LoVo (cell line): ENCODE measurements around the gene FNDC3A.
"Not testable (repeated sequence)": the region's sequence is repeated elsewhere in the genome, so short reads cannot be mapped to it uniquely, and the experiment has no call there.

Experiments
- DNase-seq: peaks from one replicate; pipeline ENCODE4 v3.0.0-alpha.2; 2016; ENCODE audit warnings: low spot score

The FNDC3A gene

DNA sequence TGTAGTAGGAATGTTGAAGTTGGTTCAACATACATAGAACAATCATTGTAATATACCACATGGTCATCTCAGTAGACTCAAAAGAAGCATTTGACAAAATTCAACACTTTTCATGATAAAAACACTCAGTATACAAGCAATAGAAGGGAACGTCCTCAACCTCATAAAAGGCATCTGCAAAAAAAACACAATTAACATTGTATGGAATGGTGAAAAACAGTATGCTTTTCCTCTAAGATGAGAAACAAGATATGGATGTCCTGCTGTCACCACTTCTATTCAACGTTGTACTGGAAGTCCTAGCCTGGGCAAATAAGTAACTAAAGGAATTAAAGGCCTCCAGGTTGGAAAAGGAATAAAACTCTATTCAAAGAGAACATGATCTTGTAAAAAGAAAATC, 54.5 kb downstream of the FNDC3A start:
- no peak for DNase-seq

DNA sequence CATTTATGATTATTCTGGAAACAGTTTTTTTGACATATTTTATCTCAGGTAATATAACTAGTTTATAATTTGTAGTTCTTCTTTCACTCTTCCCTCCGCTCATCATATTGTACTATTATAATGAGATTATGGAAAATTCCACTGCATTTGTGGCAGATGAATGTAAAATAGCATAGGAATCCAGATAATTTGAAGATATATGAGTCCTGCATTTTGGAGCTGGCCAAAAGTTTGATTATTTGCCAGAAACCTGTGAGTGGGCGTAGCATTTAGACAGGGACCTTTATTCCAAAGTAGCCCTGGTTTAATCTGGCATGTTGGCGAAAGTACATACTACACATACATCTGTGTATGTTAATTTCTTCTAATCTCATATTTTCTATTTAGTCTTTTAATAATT, 65.2 kb downstream of the FNDC3A start:
- DNase-seq = no peak

DNA sequence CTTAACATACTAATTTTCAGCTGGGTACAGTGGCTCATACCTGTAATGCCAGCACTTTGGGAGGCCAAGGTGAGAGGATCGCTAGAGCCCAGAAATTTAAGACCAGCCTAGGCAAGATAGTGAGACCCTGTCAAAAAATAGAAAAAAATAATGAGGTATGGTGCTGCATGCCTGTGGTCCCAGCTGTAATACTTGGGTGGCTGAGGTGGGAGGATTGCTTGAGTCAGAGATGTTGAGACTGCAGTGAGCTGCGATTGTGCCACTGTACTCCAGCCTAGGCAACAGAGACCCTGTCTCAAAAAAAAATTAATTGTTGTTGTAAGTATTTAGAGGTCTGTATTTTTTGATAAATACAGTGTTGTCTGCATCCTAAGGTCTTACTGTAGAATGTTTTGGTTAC, 66.8 kb downstream of the FNDC3A start:
- no peak for DNase-seq

DNA sequence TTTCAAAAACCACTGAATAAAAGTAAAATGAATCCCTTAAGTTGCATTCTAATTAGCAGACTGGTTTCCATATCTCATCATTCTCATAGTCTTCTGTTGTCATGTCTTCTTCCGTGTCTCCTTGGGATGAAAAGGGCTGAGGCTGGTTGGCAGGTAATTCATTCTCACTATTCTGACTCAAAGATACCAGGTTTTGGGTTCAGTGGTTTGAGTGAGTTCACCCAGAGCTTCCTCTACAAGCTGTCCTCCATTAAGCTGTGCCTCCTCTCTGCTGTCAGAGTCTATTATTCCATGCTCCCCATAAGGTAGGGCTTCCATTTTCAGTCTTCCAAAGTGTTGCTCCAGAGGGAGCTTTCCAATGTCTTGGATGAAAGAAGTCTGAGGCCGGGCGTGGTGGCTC, 68.3 kb downstream of the FNDC3A start:
- no peak for DNase-seq

DNA sequence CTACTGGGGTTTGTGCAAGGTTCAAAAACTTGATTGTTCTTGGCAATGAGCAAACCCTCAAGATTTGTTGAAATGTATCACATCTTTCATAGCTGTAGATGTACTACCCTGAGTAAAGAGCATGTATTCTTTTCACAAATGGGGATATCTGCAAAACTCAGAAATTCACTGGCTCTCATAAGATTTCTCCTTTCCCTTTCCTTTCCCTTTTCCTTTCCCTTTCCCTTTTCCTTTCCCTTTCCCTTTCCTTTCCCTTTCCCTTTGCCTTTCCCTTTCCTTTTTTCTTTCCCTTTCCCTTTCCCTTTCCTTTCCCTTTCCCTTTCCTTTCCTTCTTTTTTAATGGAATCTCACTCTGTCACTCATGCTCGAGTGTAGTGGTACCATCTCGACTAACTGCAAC, 69.1 kb downstream of the FNDC3A start:
- DNase-seq = no peak

DNA sequence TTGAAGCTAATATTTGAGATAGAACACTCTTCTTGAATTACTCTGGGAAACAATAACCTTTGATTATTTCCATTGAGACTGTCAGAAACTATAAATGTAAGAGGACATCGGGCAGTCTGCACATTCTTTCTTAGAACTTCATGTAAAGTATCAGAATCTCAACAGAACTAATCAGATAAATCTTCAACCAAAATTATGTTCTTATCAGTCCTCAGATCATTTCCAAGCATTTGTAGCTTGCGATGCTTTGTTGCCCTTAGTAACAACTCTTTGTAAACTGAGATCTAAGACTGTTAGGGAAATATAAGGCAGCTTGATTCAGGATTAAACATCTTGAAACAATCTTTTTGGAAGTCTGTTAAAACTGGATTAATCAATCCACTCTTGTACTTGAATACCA, 70.3 kb downstream of the FNDC3A start:
- no peak for DNase-seq

DNA sequence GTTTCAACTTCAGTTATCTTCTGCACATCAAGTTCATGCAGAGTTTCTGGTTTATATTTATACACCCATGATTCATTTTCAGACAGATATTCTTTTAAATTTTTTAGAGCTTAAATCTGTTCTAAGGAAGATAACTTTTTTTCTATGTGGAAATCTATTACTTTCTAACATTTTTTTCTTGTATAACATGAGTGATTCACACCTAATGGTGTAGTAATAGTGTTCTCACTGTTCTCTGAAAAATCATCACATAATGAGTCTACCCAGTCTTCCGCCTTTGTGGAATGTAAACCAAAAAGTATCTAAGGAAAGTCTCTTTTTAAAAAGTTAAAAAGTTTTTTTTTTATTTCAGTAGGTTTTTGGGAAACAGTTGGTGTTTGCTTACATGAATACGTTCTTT, 70.8 kb downstream of the FNDC3A start:
- DNase-seq = no peak

DNA sequence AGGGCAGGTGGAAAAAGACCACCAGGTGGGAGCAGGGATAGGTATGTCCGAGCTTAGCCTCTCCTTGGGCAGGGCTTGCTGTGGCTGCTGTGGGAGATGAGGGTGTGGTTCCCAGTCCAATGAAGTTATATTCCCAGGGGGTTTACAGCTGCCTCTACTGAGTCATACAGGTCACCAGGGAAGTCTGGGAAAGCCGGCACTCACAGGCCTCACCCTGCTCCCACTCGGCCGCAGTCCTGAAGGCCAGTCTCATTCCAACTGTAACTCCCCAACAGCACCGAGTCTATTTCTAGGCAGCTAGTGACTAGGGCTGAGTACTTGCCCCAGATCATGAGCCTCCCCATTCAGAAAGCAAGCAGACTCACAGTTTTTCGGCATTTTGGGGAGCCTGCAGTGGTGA, 77.1 kb downstream of the FNDC3A start:
- peak; percentile 88 for DNase-seq

DNA sequence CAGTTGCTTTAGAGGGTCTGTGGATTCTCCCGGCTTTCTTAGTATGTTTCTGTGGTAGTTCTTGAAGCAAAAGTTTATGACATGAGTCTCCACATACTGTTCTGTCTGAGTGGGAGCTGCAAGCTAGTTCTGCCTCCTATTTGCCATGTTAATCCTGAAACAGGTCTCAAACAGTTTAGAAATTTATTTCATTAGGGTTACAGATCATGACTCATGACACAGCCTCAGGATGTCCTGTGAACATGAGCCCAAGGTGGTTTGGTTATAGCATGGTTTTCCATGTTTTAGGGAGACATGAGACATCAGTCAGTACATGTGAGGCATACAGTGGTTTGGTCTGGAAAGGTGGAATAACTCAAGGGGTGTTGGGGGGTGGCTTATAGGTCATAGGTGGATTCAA, 77.5 kb downstream of the FNDC3A start:
- peak; percentile 8 for DNase-seq

DNA sequence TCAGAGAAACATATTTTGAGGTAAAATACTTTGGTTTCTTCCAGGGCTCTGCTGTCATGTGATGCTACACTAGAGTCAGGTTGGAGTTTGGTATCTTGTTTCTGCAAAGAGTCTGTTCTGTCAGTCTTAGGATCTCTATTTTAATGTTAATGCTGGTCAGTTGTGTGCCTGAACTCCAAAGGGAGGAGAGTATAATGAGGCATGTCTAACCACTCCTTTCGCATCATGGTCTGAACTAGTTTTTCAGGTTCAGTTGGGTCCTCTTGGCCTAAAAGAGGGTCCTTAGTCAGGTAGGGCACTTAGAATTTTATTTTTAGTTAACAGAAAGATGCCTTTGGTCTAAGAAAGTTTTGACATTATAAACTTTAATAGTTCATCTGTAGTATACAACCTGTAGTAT, 78.2 kb downstream of the FNDC3A start:
- no peak for DNase-seq

DNA sequence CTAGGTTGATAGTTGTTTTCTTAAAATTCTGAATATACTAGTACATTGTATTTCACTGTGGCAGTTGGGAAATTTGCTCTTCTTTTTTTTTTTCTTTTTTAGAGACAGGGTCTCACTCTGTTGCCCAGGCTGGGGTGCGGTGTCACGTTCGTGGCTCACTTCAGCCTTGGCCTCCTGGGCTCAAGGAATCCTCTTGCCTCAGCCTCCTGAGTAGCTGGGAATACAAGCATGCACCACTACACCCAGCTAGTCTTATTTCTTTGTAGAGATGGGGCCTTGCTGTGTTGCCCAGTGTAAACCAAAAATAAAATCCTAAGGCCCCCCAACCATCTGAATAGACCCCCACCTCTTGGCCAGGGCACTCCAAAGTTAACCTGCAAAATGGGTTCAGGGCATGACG, 79.3 kb downstream of the FNDC3A start:
- no peak for DNase-seq

DNA sequence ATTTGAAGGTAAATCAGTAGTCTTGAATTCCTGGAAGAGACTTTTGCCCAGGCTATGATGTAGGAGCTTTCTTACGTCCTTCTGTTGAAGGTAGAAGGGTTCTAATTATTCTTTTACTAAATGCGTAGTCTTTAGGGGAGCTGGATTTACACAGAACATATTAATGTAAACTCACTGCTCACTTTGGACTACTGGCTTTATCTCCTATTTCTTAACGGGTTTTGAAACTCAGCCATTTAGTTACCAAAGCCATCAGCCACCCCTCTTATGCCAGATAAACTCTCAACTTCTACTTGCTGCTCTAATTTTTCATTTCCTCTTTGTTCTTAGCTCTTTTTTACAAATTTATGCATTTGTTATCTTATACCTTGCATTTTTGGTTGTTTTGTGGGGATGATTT, 81.5 kb downstream of the FNDC3A start:
- no peak for DNase-seq

DNA sequence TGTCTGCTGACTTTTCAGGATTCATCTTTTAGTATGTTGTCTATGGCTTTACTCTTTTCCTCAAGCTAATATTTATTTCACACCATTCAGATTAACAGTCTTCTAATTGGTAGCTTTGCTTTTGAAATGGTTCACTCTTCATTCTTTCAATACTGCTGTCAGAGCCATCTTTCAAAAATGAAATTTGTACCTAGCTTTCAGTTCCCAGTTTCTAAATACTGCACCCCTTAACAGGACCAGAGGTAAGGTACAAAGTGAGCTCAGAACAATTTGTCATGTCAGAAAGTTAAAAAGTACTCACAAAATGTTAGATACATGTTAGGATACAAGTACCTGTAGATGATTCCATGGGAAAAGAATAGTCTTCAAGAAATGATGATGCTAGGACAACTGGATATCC, 83.0 kb downstream of the FNDC3A start:
- no peak for DNase-seq

DNA sequence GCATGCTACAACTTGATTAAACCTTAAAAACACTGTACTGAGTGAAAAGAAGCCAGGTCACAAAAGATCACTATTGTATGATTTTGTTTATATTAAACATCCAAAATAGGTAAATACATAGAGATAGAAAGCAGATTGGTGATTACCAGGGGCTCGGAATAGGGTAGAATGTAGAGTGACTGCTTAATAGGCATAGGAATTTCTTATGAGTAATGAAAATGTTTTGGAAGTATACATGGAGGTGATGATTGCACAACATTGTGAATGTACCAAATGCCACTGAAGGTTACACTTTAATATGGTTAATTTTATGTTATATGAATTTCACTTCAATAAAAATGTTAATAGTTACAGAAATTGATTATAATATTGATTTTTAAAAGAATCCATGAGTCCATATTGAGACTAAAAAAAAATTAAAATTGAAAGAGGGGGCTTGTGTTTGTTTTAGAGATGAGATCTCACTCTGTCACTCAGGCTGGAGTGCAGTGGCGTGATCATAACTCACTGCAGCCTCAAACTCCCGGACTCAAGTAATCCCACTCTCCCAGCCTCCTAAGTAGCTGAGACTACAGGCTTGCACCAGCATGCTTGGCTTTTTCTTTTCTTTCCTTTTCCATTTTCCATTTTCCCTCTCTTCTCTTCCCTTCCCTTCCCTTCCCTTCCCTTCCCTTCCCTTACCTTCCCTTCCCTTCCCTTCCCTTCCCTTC, 85.1 kb downstream of the FNDC3A start:
- DNase-seq = no peak

DNA sequence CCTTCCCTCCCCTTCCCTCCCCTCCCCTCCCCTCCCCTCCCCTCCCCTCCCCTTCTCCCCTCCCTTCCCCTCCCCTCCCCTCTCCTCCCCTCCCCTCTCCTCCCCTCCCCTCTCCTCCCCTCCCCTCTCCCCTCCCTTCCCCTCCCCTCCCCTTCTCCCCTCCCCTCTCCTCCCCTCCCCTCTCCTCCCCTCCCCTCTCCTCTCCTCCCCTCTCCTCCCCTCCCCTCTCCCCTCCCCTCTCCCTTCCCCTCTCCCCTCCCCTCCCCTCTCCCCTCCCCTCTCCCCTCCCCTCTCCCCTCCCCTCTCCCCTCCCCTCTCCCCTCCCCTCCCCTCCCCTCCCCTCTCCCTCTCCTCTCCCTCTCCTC, 85.7 kb downstream of the FNDC3A start:
- DNase-seq = not testable (repeated sequence)

DNA sequence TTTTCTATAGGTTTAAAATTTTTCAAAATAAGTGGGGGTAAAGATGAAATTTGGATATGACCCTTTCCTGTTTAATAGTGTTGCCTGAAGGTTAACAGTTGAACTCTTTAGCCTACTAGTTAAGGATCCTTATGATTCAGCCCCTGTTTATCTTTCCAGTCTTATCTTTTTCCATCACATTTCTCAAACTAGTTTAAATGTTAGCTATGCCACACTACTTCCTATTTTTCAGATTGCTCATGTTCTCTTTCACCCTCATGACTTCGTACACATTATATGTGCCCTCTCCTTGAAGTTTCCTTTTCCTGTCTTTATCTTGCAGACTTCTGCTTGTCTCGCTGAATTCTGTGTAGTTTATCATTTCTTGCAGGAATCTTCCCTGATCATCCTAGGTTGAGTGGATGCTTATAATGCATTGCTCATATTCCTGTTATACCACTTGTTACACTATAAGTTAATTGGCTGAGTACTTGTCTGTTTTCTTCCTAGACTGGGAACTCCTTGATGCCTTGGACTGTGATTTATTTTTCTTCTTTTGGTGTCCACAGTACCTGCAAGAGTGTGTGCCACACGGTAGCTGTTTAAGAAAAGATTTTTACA, 86.7 kb downstream of the FNDC3A start:
- no peak for DNase-seq

DNA sequence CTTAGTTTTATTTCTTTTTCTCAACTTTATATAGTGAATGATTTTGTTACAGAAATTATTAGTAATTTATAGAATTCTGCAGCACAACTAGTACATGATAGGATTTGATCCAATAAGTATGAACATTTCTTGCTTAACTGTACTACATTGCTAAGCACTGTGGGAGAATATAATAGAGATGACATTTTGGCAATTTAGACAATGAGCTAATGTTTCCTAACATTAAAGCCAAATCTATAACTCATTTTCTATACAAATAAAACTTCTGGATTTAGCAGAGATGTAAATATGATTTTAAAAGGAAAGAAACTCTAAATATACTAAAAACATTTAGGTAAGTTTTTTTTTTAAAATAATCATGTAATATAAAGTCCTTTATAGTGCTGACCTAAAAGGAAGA, 87.3 kb downstream of the FNDC3A start:
- DNase-seq = no peak

DNA sequence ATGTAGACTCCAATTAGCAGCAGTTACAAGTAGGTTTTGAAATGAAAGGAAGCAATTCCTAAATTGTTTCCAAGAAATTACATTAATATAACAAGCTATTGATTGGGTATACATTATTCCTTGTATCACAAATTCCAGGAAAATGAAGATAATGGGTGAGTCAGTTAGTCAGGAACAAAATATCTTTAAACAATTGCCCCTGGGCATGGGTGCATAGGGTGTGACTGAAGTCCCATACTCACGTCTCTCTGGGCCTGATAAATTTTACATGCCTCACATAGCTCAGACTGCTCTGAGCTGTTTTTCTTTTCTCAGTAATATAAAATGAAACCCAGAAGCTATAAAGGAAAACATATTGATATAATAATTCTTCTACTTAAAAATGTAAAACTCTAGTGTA, 87.8 kb downstream of the FNDC3A start:
- no peak for DNase-seq

DNA sequence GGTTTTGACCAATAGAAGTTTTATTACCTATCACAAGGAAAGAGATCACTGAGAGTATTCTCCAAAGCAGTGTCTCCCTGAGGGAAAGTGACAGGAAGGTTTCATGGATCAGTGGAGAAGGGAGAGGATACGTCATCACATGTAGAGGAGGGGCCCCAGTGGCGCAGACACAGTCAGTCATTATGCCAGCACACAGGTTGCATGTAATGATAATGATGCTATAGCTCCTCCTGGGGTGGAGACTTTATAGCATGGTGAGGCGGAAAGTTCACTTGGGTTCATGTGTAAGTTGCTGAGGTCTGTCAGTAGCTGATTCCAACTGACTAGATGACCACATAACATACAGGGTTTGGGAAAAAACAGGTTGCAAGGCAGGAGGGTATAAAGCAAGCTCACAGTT, 88.8 kb downstream of the FNDC3A start:
- no peak for DNase-seq

DNA sequence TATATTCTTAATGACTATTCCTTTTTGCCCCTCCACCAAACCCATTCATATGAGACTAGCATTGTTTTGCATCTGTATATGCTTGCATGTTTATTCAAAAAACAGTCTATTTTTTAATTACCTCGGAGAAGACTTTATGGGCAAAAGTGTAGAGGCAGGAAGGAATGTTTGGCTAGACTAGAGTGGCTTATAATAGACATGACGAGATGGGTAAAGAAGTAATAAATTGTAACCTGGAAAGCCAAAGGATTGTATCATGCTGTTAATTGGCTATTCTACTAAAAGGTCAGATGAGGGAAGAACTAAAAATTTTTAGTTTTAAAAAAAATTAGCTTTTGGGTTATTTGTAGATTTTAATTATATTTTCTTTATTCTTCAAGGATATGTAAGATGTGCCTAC, 91.1 kb downstream of the FNDC3A start:
- no peak for DNase-seq

DNA sequence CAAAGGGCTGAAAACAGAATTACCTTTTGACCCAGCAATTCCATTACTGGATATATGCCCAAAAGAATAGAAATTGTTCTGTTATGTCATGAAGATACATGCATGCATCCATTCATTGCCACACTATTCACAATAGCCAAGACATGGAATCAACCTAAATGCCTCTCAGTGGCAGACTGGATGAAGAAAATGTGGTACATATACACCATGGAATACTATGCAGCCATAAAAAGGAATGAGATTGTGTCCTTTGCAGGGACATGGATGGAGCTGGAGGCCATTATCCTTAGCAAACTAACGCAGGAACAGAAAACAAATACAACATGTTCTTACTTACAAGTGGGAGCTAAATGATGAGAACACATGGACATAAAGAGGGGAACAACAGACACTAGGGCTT, 92.8 kb downstream of the FNDC3A start:
- not testable (repeated sequence) for DNase-seq

DNA sequence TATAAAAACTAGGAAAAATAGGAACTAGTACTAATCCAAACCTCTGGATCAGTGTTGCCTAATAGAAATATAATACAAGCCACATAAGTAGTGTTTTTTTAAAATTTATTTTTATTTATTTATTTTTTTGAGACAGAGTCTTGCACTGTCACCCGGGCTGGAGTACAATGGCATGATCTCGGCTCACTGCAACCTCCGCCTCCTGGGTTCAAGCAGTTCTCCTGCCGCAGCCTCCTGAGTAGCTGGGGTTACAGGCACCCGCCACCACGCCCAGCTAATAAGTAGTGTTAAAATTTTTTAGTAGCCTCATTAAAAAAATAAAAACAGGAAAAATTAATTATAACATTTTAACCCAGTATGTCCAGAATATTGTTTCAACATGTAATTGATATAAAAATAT, 94.3 kb downstream of the FNDC3A start:
- not testable (repeated sequence) for DNase-seq

DNA sequence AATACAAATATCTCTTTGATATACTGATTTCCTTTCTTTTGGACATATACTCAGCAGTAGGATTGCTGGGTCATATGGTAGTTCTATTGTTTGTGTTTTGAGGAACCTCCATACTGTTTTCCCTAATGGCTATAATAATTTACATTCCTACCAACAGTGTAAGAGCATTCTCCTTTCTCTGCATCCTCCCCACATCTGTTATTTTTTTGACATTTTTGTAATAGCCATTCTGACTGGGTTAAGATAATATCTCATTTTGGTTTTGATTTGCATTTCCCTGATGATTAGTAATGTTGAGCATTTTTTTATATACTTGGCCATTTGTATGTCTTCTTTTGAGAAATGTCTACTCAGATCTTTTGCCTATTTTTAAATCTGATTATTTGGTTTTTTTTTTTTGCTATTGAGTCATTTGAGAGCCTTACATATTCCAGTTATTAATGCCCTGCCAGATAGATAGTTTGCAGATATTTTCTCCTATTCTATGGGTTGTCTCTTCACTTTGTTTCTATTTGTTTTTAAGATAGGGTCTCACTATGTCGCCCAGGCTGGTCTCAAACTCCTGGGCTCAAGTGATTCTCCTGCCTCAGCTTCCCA, 95.7 kb downstream of the FNDC3A start:
- no peak for DNase-seq
